ENCODE results near the gene STEEP1.

The STEEP1 gene

GRCh38 chrX:119549327-119550016 is 15.7 kb downstream of the STEEP1 start:
- Histone ChIP-seq H3K27me3 (no peaks in the 10 kb centered on the region), H3K36me3 (no peaks in the 10 kb centered on the region), H3K4me1 (no peaks in the 10 kb centered on the region), H3K9me3 (no peaks in the 10 kb centered on the region), H3K4me3 (ENCODE audit: low read depth, low read length) (no peak overlapping the region)
- TF ChIP-seq, protein P1, sequence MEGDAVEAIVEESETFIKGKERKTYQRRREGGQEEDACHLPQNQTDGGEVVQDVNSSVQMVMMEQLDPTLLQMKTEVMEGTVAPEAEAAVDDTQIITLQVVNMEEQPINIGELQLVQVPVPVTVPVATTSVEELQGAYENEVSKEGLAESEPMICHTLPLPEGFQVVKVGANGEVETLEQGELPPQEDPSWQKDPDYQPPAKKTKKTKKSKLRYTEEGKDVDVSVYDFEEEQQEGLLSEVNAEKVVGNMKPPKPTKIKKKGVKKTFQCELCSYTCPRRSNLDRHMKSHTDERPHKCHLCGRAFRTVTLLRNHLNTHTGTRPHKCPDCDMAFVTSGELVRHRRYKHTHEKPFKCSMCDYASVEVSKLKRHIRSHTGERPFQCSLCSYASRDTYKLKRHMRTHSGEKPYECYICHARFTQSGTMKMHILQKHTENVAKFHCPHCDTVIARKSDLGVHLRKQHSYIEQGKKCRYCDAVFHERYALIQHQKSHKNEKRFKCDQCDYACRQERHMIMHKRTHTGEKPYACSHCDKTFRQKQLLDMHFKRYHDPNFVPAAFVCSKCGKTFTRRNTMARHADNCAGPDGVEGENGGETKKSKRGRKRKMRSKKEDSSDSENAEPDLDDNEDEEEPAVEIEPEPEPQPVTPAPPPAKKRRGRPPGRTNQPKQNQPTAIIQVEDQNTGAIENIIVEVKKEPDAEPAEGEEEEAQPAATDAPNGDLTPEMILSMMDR (IDR thresholded peaks at IDR 0.05; ENCODE audit: low read depth, low read length) = no peak
- no peak for DNase-seq

- H3K27me3 ChIP-seq = no peaks in the 10 kb centered on the region
- no peaks in the 10 kb centered on the region for H3K4me1 ChIP-seq
- no peaks in the 10 kb centered on the region for H3K9me3 ChIP-seq
- no peak for DNase-seq
- no peak overlapping the region for H3K4me3 ChIP-seq (ENCODE audit: low read depth, low read length)
- no peaks in the 10 kb centered on the region for H3K36me3 ChIP-seq
- TF ChIP-seq, protein P1 (IDR thresholded peaks at IDR 0.05; ENCODE audit: low read depth, low read length) = no peak
These were observed 24.0 kb downstream of the STEEP1 start for GRCh38 chrX:119541188-119541587.

DNA sequence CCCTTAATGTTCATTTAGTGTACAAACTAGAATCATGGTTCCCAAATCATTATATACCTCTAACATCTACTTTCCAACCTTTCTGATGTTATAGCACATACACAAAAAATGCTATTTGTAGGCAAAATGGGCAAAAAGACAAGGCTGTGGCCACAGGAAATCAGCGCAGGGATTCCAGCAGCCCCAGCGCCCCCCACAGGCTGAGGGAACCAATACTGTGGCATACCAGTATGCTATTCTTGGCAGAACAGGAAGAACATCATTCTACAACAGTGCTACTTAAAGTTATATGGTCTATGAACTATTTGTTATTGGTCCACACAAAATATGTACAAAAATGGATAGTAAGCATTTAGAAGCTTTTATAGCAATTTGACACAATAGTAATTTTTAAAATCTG is 25.3 kb downstream of the STEEP1 start:
- H3K4me3 ChIP-seq (ENCODE audit: low read depth, low read length) = no peak overlapping the region
- DNase-seq = no peak
- TF ChIP-seq, protein P1 (IDR thresholded peaks at IDR 0.05; ENCODE audit: low read depth, low read length) = 0 out of 2 replicates have a peak, but pooled peaks have one; percentile 13
- H3K27me3 ChIP-seq = no peaks in the 10 kb centered on the region
- H3K36me3 ChIP-seq = no peaks in the 10 kb centered on the region
- H3K9me3 ChIP-seq = no peaks in the 10 kb centered on the region
- no peaks in the 10 kb centered on the region for H3K4me1 ChIP-seq

- Histone ChIP-seq H3K27me3 (no peaks in the 10 kb centered on the region), H3K9me3 (no peaks in the 10 kb centered on the region), H3K36me3 (no peaks in the 10 kb centered on the region), H3K4me3 (ENCODE audit: low read depth, low read length) (no peak overlapping the region), H3K4me1 (no peaks in the 10 kb centered on the region)
- DNase-seq = no peak
- TF ChIP-seq, protein P1 (IDR thresholded peaks at IDR 0.05; ENCODE audit: low read depth, low read length) = no peak
These were observed 27.7 kb downstream of the STEEP1 start for GRCh38 chrX:119537487-119537886.

GRCh38 chrX:119529345-119530276 is 35.6 kb downstream of the STEEP1 start:
- TF ChIP-seq, protein P1 (IDR thresholded peaks at IDR 0.05; ENCODE audit: low read depth, low read length) = no peak
- no peaks in the 10 kb centered on the region for H3K9me3 ChIP-seq
- DNase-seq = no peak

More at GRCh38 chrX:119529345-119530276, 35.6 kb downstream of the STEEP1 start:
- H3K4me3 ChIP-seq (ENCODE audit: low read depth, low read length) = no peak overlapping the region
- H3K36me3 ChIP-seq = no peaks in the 10 kb centered on the region
- H3K4me1 ChIP-seq = no peaks in the 10 kb centered on the region
- no peaks in the 10 kb centered on the region for H3K27me3 ChIP-seq

Data from BE2C (cell line).